IPS-NIHi7 (cell line): ENCODE measurements around the gene ACOX2.
"Not testable (repeated sequence)": the region's sequence is repeated elsewhere in the genome, so short reads cannot be mapped to it uniquely, and the experiment has no call there.

ENCODE experiments used
- DNase-seq: peaks from one replicate; pipeline ENCODE4 v3.0.0; 2012; ENCODE audit warnings: mixed read lengths; ENCODE audit errors: extremely low spot score

ACOX2 gene

GRCh38 chr3:58535531-58536500, 1.2 kb downstream of the ACOX2 start:
- no peak for DNase-seq

GRCh38 chr3:58534592-58535494, 2.1 kb downstream of the ACOX2 start:
- no peak for DNase-seq

- peak; percentile 89 for DNase-seq
Measured at GRCh38 chr3:58532794-58533220, 4.2 kb downstream of the ACOX2 start.

GRCh38 chr3:58531956-58532355, 5.0 kb downstream of the ACOX2 start:
- DNase-seq: no peak

GRCh38 chr3:58531555-58531954, 5.4 kb downstream of the ACOX2 start:
- no peak for DNase-seq

- no peak for DNase-seq
Measured at GRCh38 chr3:58530354-58530865, 6.6 kb downstream of the ACOX2 start.

GRCh38 chr3:58529516-58530353, 7.3 kb downstream of the ACOX2 start:
- DNase-seq: peak; percentile 86

GRCh38 chr3:58528629-58529028, 8.4 kb downstream of the ACOX2 start:
- DNase-seq: peak; percentile 10

- DNase-seq: not testable (repeated sequence)
Measured at GRCh38 chr3:58527440-58527839, 9.6 kb downstream of the ACOX2 start.

GRCh38 chr3:58526515-58526957, 10.5 kb downstream of the ACOX2 start:
- DNase-seq: peak; percentile 56

GRCh38 chr3:58524326-58524888, 12.6 kb downstream of the ACOX2 start:
- peak; percentile 5 for DNase-seq

- DNase-seq: peak; percentile 16
Measured at GRCh38 chr3:58522759-58523425, 14.1 kb downstream of the ACOX2 start.

GRCh38 chr3:58521917-58522631, 14.9 kb downstream of the ACOX2 start:
- peak; percentile 42 for DNase-seq

- DNase-seq: no peak
Measured at GRCh38 chr3:58521336-58521670, 15.7 kb downstream of the ACOX2 start.

- DNase-seq: peak; percentile 34
Measured at GRCh38 chr3:58520403-58521335, 16.3 kb downstream of the ACOX2 start.

- peak; percentile 6 for DNase-seq
Measured at GRCh38 chr3:58519668-58520402, 17.2 kb downstream of the ACOX2 start.

- no peak for DNase-seq
Measured at GRCh38 chr3:58518291-58518789, 18.6 kb downstream of the ACOX2 start.

- no peak for DNase-seq
Measured at GRCh38 chr3:58514405-58514804, 22.6 kb downstream of the ACOX2 start.
